ENCODE data around the gene TMTC2.

GRCh38 chr12:82857276-82857675 is 170.6 kb downstream of the TMTC2 start:
- TF ChIP-seq EZH2 (IDR thresholded peaks at IDR 0.05; ENCODE audit: insufficient read depth, poor library complexity, severe bottlenecking) (no peak), EZH2phosphoT487 (IDR thresholded peaks at IDR 0.05; ENCODE audit: insufficient read depth, low read depth) (no peak)

Data from GM23248 (cell line).